Tongue (tissue), 2 donors: ENCODE results near the gene NPHS1. TPM values are rescaled to one million over a fixed set of nuclear protein-coding genes. Genes with fewer than 3 reads are reported as not detected.
A peak's percentile ranks its signal among the peaks of the same experiment; 100 is the strongest.
"Not testable (repeated sequence)": the region's sequence is repeated elsewhere in the genome, so short reads cannot be mapped to it uniquely, and the experiment has no call there.

Experiments
- DNase-seq: peaks from one replicate; pipeline ENCODE4 v3.0.0-alpha.2; 2015
- total RNA-seq: library from RNA; depleted of rRNA; stranded (reverse); fragments of >200 nt; gene quantifications from one replicate; pipeline ENCODE4 v1.2.3, GENCODE V29; 2014

Gene NPHS1
- total RNA-seq, 1 donor from 2014 or later: not detected

DNA sequence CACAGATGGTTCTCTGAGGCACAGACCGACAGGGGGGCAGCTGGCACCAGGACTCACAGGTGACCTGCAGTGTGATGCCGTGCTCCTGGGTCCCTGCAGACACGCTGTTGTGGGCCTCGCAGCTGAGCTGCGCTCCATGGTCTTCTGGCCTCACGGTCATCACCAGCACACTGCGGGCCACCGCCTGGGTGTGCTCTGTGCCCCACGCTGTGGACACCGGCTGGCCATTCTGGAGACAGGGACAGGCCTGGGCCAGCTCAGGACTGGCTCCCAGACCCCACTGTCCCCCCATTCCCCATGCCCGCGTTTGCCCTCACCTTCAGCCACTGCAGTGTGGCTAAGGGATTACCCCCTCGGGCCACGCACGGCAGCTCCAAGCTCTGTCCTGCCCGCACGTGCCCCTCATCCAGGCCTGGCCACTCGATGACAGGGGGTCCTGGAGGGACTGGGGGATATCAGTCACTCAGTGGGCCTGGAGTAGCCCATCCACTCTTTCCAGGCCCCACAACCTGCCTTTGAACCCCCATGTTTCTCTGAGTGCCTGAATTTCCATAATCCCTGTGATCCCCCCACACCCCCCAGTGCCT is 3.3 kb downstream of the NPHS1 start:
- DNase-seq: no peak

DNA sequence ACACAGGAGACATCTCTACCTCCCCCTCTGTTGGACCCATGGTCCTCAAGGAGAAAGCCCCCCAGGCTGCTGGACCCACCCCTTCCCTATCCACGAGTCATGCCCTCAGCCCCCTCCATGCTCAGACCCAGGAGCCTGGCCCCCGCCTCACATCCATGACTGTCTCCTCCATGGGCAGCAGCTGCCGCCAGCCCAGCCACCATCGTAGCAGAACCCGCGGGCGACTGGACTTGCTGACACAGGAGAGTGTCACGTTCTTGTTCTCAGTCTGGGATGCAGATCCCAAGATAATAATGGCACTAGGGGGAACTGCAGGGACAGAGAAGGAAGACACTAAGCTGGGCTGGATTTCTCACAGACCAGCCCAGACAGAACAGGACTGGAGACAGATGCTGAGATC is 3.8 kb downstream of the NPHS1 start:
- no peak for DNase-seq

DNA sequence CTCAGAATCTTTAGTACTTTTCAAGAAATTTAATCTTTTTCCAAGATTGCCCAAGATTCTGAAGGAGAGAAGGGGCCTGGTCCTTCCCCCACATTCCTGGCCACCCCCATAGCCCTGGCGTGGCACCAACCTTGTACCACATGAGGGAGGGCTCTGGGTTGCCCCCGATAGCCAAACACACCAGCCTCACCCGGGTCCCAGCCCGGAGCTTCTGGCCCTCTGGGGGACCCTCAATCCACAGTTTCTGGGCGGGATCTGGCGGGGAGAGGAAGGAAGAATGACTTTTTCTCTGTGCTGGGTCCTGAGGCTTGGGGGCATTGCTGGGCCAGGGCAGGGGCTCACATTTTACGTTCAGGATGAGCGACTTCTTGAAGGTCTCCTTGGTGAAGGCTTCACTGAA is 4.4 kb downstream of the NPHS1 start:
- no peak for DNase-seq

GRCh38 chr19:35846038-35846668 is 6.2 kb downstream of the NPHS1 start:
- DNase-seq: peak; percentile 10

- DNase-seq: peak; percentile 9
Measured at GRCh38 chr19:35845215-35846037, 6.9 kb downstream of the NPHS1 start.

DNA sequence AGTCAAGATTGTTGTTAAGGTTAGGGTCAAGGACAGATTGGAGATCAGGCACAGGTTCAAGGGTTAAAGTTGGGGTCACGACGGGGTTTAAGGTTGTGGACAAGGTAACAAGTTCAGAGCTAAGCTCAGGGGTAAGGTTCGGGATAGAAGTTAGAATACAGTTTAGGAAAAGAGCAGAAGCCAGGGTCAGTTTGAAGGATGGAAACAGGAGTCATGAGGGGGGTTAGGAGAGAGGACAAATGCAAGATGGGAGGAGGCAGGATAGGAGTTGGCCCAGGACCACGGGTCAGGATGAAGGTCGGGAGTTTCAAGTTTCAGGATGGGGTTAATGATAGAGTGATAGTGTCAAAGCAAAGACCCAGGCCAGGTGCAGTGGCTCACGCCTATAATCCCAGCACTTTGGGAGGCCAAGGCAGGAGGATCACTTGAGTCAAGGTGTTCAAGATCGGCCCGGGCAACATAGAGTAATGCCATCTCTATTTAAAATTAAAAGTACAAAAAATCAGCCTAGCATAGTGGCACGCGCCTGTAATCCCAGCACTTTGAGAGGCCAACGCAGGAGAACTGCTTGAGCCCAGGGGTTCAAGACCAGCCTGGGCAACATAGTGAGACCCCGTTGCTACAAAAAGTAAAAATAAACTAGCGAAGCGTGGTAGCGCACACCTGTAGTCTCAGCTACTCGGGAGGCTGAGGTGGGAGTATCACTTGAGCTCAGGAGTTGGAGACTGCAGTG is 7.7 kb downstream of the NPHS1 start:
- no peak for DNase-seq

DNA sequence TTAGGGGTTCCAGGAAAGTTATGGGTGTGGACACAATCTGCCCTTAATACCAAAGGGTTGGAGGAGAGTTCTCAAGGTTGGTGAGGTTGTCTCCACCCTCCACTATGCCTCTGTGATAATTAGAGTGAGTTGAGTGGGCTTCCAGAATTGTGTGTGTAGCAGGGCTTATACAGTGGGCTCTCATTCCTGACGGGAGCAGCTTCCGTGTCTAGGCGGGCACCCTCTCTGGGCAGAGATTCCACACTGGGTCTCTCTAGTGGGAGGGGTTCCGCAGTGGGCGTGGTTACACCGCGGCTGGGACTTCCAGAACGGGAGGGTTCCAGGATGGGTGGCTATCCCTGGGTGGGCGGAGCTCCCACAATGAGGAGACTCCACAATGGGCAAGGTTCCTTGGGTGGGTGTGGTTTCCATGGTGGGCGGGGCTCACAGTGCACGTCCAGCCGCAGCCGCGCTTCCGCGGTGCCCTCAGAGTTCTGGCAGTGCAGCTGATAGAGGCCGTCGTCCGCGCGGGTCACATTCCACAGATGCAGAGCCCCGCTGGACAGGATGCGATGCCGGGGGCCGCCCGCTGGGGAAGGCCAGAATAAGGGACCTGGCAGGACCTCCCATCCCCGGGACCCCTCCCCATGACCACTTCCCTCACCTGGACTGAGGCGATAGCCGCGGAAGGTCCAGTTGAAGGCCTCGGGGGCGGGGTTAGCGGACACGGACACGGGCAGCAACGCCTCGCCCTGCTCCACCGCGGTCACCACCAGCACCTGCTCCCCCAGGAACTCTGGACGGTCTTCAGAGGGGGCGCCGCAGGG is 8.4 kb downstream of the NPHS1 start:
- DNase-seq: no peak

DNA sequence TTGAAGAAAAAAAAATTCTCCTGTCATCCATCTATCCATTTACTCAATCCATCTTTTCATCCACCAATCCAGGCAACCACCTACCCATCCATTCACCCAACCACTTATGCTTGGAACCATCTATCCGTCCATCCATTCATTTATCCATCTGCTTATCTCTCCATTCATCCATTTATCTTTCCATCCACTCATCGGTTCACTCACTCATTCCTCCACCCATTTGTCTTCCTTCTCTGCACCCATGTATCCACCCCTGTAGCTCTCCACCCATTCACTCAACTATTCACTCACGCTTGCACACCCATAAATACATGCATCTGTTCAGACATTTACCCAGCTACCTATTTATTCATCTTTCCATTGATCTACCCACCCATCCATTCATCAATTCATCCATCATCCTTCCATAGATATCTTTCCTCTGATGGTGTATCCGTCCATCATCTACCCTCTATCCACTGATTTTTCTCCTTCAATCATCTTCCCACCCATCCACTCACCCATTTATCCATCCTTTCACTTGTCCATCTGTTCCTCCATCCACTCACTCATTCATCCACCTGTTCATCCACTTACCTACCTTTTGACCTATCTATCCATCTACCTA is 9.5 kb downstream of the NPHS1 start:
- no peak for DNase-seq

DNA sequence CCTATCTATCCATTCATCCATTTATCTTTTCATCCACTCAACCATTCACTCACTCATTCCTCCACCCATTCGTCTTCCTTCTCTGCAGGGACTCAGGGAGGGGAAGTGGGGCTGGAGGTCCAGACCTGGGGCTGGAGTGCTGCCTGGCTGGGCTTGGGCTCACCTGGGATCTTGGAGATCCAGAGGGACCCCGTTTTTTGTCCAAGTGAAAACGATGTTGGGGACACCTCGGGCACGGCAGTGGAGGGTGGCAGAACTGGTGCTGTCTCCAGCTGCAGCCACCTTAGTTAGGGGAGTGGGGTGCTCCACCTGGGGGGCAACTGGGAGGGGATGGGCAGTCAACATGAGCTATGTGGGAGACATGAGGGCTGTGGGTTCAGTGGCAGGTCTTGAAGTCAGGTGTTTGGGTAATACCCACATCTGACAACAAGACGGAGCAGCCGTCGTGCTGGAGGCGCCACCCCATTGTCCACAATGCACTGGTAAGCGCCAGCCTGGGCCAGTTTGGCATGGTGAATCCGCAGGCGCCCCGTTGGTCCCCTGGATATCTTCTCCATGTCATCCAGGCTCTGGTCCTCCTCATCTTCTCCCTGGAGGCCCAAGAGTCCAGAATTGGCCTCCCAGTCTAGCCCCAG is 10.2 kb downstream of the NPHS1 start:
- DNase-seq: no peak

DNA sequence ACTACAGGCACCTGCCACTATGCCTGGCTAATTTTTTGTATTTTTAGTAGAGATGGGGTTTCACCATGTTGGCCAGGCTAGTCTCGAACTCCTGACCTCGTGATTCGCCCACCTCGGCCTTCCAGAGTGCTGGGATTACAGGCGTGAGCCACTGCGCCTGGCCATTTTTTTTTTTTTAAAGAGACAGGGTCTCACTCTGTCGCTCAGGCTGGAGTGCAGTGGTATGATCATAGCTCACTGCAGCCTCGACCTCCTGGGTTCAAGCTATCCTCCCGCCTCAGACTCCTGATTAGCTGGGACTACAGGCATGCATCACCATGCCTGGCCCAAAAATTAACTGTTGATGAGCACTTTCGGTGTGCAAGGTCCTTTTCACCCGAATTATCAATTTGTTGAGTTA is 16.2 kb downstream of the NPHS1 start:
- not testable (repeated sequence) for DNase-seq

GRCh38 chr19:35833972-35834371 is 18.3 kb downstream of the NPHS1 start:
- DNase-seq: no peak

DNA sequence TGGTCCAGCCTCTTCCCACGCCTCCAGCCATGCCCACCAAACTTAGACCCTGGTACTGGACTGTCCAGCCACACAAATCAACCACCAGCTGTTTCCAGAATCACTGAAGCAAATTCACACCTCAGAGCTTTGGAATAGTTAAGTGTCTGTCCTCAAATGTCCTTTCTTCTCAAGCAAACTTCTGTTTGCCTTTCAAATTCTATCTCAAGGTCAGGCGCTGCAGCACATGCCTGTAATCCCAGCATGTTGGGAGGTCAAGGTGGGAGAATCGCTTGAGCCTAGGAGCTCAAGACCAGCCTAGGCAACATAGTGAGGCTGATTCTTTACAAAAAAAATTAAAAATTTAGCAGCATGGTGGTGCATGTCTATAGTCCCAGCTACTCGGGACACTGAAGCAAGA is 20.2 kb downstream of the NPHS1 start:
- no peak for DNase-seq

DNA sequence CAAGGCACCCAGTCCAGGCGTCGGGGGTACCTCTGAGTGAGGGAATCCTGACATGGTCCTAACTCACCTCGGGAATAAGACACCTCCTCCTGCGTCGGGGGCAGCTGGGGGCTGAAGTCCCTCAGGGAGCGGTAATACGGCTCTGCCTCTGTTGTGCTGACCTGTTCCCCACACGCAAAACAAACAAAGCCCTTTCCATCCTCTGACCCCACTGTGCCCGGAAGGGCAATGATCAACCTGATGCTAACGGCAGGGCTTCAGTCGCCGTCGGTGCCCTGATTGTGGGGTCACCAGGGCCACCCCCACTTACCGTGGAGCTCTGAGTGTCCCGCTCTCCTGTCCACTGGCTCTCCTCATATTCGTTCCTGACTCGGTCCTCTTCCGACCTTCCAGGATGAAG is 21.3 kb downstream of the NPHS1 start:
- no peak for DNase-seq

- DNase-seq: peak; percentile 91
Measured at GRCh38 chr19:35828692-35829301, 23.5 kb downstream of the NPHS1 start.

DNA sequence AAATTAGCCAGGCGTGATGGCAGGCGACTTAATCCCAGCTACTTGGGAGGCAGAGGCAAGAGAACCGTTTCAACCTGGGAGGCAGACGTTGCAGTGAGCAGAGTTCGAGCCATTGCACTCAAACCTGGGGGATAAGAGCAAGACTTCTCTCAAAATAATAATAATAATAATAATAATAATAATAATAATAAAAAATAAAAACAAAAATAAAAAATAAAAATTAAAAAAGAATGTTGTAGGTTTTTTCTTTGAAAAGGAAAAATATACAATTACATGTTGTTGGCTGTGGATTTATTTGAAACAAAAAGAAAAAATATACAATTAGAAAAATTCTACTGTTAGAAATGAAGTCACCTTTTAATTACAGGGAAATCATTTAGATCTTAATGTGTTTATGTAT is 28.2 kb downstream of the NPHS1 start:
- DNase-seq: no peak

GRCh38 chr19:35822579-35822978 is 29.7 kb downstream of the NPHS1 start:
- no peak for DNase-seq

DNA sequence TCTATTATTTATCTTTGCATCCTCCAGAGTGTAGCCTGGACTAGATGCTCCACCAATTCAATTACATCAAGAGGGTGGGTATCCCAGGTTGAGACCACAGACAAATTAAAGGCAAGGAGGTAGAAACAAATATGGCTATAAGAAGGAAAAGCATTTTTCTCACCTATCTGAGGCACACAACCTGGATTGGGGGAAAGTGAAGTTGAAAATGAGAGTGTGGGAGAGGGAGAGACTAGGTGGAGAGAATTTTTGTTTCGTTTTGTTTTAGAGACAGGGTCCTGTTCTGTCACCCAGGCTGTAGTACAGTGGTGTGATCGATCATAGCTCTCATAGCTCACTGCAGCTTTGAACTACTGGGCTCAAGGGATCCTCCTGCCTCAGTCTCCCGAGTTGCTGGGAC is 33.9 kb downstream of the NPHS1 start:
- DNase-seq: no peak

- no peak for DNase-seq
Measured at GRCh38 chr19:35816846-35817245, 35.5 kb downstream of the NPHS1 start.

DNA sequence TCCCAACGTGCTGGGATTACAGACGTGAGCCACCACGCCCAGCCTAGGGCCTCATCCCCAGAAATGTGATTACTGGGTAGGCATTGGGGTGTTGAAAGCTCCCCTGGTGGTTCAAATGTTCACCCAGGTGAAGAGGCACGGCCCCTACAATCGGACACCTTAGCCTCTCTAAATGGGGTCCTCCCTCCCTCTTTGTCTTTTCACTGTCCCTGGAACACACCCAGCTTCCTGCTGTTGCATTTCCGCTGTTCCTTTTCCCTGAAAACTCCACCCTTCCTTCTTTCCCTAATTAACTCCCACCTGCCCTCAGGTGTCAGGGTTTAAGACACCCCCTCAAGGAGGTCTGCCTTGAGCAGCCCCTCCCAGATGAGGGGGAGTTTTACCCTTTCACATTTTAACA is 36.0 kb downstream of the NPHS1 start:
- DNase-seq: no peak

- no peak for DNase-seq
Measured at GRCh38 chr19:35813043-35813890, 39.0 kb downstream of the NPHS1 start.
